Measurements from ENCODE around the gene CDSN. TPM values are rescaled to one million over a fixed set of nuclear protein-coding genes. Genes with fewer than 3 reads are reported as not detected.
A peak's percentile ranks its signal among the peaks of the same experiment; 100 is the strongest.

The CDSN gene
- total and polyA plus RNA-seq, 2 experiments from 2014 or later: not detected

GRCh38 chr6:31122791-31123706, 2.8 kb upstream of the CDSN start:
- Histone ChIP-seq H2AFZ (no peak overlapping the region), H3K27ac (peak overlapping the region; percentile 80), H3K4me2 (peak overlapping the region; percentile 8), H3K4me1 (ENCODE audit: insufficient read depth) (peaks cover 9% of the 10 kb centered on the region), H4K20me1 (ENCODE audit: insufficient read depth, poor library complexity, severe bottlenecking) (no peaks in the 10 kb centered on the region), H3K36me3 (replicated peaks; ENCODE audit: insufficient read depth, low read depth) (no peaks in the 10 kb centered on the region), H3K79me2 (no peaks in the 10 kb centered on the region), H3K27me3 (no peaks in the 10 kb centered on the region), H3K9me3 (ENCODE audit: low read depth) (no peaks in the 10 kb centered on the region), H3K4me3 (no peak overlapping the region), H3K9me2 (replicated peaks; ENCODE audit: insufficient read depth) (no peaks in the 10 kb centered on the region)
- WGBS (ENCODE audit: low lambda C conversion rate, missing lambda C conversion rate): 64% methylated on average over 16 of the region's 16 CpGs
- peak; percentile 83 for DNase-seq (ENCODE audit: low spot score)
- TF ChIP-seq EZH2phosphoT487 (IDR thresholded peaks at IDR 0.05; ENCODE audit: low read depth, severe bottlenecking, unreplicated experiment) (no peak), EZH2 (IDR thresholded peaks at IDR 0.05; ENCODE audit: borderline replicate concordance) (no peak), CTCF (IDR thresholded peaks at IDR 0.05; ENCODE audit: poor library complexity) (no peak)

- no peak overlapping the region for H2AFZ ChIP-seq
- no peaks in the 10 kb centered on the region for H3K9me2 ChIP-seq (replicated peaks; ENCODE audit: insufficient read depth)
- H4K20me1 ChIP-seq (ENCODE audit: insufficient read depth, poor library complexity, severe bottlenecking): no peaks in the 10 kb centered on the region
- H3K27me3 ChIP-seq: no peaks in the 10 kb centered on the region
- no peak overlapping the region for H3K4me2 ChIP-seq
- 92% methylated on average over 12 of the region's 12 CpGs for WGBS (ENCODE audit: low lambda C conversion rate, missing lambda C conversion rate)
- no peak overlapping the region for H3K27ac ChIP-seq
- H3K4me1 ChIP-seq (ENCODE audit: insufficient read depth): peaks cover 6% of the 10 kb centered on the region
- DNase-seq (ENCODE audit: low spot score): no peak
- no peaks in the 10 kb centered on the region for H3K9me3 ChIP-seq (ENCODE audit: low read depth)
- H3K36me3 ChIP-seq (replicated peaks; ENCODE audit: insufficient read depth, low read depth): no peaks in the 10 kb centered on the region
- no peak overlapping the region for H3K4me3 ChIP-seq
- no peaks in the 10 kb centered on the region for H3K79me2 ChIP-seq
- TF ChIP-seq EZH2 (IDR thresholded peaks at IDR 0.05; ENCODE audit: borderline replicate concordance) (no peak), EZH2phosphoT487 (IDR thresholded peaks at IDR 0.05; ENCODE audit: low read depth, severe bottlenecking, unreplicated experiment) (no peak), CTCF (IDR thresholded peaks at IDR 0.05; ENCODE audit: poor library complexity) (no peak)
These were observed 1.0 kb upstream of the CDSN start for GRCh38 chr6:31121131-31121790.

GRCh38 chr6:31118178-31118577, 2.1 kb downstream of the CDSN start:
- no peaks in the 10 kb centered on the region for H3K79me2 ChIP-seq
- no peak overlapping the region for H3K4me3 ChIP-seq
- H4K20me1 ChIP-seq (ENCODE audit: insufficient read depth, poor library complexity, severe bottlenecking): no peaks in the 10 kb centered on the region
- no peaks in the 10 kb centered on the region for H3K9me3 ChIP-seq (ENCODE audit: low read depth)
- no peak overlapping the region for H3K27ac ChIP-seq
- H3K9me2 ChIP-seq (replicated peaks; ENCODE audit: insufficient read depth): no peaks in the 10 kb centered on the region
- H3K27me3 ChIP-seq: no peaks in the 10 kb centered on the region
- no peak overlapping the region for H2AFZ ChIP-seq
- DNase-seq (ENCODE audit: low spot score): no peak
- peaks cover 24% of the 10 kb centered on the region for H3K4me1 ChIP-seq (ENCODE audit: insufficient read depth)
- WGBS (ENCODE audit: low lambda C conversion rate, missing lambda C conversion rate): 96% methylated on average over 7 of the region's 7 CpGs
- no peak overlapping the region for H3K4me2 ChIP-seq
- TF ChIP-seq CTCF (IDR thresholded peaks at IDR 0.05; ENCODE audit: poor library complexity) (no peak), EZH2phosphoT487 (IDR thresholded peaks at IDR 0.05; ENCODE audit: low read depth, severe bottlenecking, unreplicated experiment) (no peak), EZH2 (IDR thresholded peaks at IDR 0.05; ENCODE audit: borderline replicate concordance) (no peak)
- H3K36me3 ChIP-seq (replicated peaks; ENCODE audit: insufficient read depth, low read depth): no peaks in the 10 kb centered on the region
